Muscle layer of duodenum (tissue), 2 donors: ENCODE results near the gene EMP3.
A peak's percentile ranks its signal among the peaks of the same experiment; 100 is the strongest.

ENCODE experiments used
- H3K27ac ChIP-seq: one replicate; pipeline ENCODE4 v1.7.0; 2013; ENCODE audit warnings: mild to moderate bottlenecking, low read length
- H3K27me3 ChIP-seq: one replicate; pipeline ENCODE4 v1.7.0; 2013; ENCODE audit warnings: low read depth, mild to moderate bottlenecking, control low read depth, low read length
- H3K36me3 ChIP-seq, 2 donors: one replicate each; pipeline ENCODE4 v1.7.0; 2013; ENCODE audit warnings: low read length in 2 of 2, control low read depth in 1 of 2, mild to moderate bottlenecking in 1 of 2; ENCODE audit not compliant: insufficient read depth in 2 of 2, control insufficient read depth in 1 of 2
- H3K4me1 ChIP-seq, 2 donors: one replicate each; pipeline ENCODE4 v1.7.0; 2013; ENCODE audit warnings: low read length in 2 of 2, mild to moderate bottlenecking in 2 of 2, control low read depth in 1 of 2, moderate library complexity in 1 of 2; ENCODE audit not compliant: insufficient read depth in 2 of 2, control insufficient read depth in 1 of 2
- H3K4me3 ChIP-seq, 2 donors: one replicate each; pipeline ENCODE4 v1.7.0; 2013; ENCODE audit warnings: low read length in 2 of 2, low read depth in 1 of 2, mild to moderate bottlenecking in 1 of 2
- H3K9me3 ChIP-seq, 2 donors: one replicate each; pipeline ENCODE4 v1.7.0; 2013; ENCODE audit warnings: low read length in 2 of 2, control low read depth in 1 of 2, mild to moderate bottlenecking in 1 of 2; ENCODE audit not compliant: control insufficient read depth in 1 of 2
- donor health status: healthy.

The EMP3 gene

GRCh38 chr19:48318286-48318987, 6.9 kb upstream of the EMP3 start:
- Histone ChIP-seq H3K9me3 (no peaks in the 10 kb centered on the region), H3K27me3 (no peaks in the 10 kb centered on the region), H3K27ac (no peak overlapping the region), H3K4me3 (no peak overlapping the region), H3K36me3 (no peaks in the 10 kb centered on the region), H3K4me1 (peaks cover 0 to 21% of the 10 kb centered on the region in 2 donors)

- Histone ChIP-seq H3K27ac (no peak overlapping the region), H3K9me3 (no peaks in the 10 kb centered on the region), H3K4me3 (no peak overlapping the region), H3K27me3 (no peaks in the 10 kb centered on the region), H3K36me3 (no peaks in the 10 kb centered on the region), H3K4me1 (peaks cover 0 to 21% of the 10 kb centered on the region in 2 donors)
Observed at GRCh38 chr19:48319647-48320541, 5.5 kb upstream of the EMP3 start.

- Histone ChIP-seq H3K4me3 (peak overlapping the region; percentile 65 to 67), H3K9me3 (no peaks in the 10 kb centered on the region), H3K4me1 (peaks cover 0 to 24% of the 10 kb centered on the region in 2 donors), H3K27ac (peak overlapping the region; percentile 92), H3K36me3 (no peaks in the 10 kb centered on the region), H3K27me3 (no peaks in the 10 kb centered on the region)
Observed at GRCh38 chr19:48321372-48321621, 4.1 kb upstream of the EMP3 start.

GRCh38 chr19:48321622-48322591, 3.4 kb upstream of the EMP3 start:
- Histone ChIP-seq H3K4me3 (peak overlapping the region; percentile 65 to 67), H3K4me1 (peaks cover 0 to 28% of the 10 kb centered on the region in 2 donors), H3K9me3 (no peaks in the 10 kb centered on the region), H3K27me3 (no peaks in the 10 kb centered on the region), H3K27ac (peak overlapping the region; percentile 97), H3K36me3 (no peaks in the 10 kb centered on the region)

GRCh38 chr19:48329167-48329891, 4.0 kb downstream of the EMP3 start:
- Histone ChIP-seq H3K4me1 (peaks cover 26 to 63% of the 10 kb centered on the region in 2 donors), H3K4me3 (peak overlapping the region in 1 of 2 donors; percentile 37), H3K36me3 (peaks cover 3 to 18% of the 10 kb centered on the region in 2 donors), H3K27ac (peak overlapping the region; percentile 54), H3K9me3 (no peaks in the 10 kb centered on the region), H3K27me3 (no peaks in the 10 kb centered on the region)

- peak overlapping the region; percentile 37 to 47 for H3K4me3 ChIP-seq
- peaks cover 26 to 63% of the 10 kb centered on the region in 2 donors for H3K4me1 ChIP-seq
- no peaks in the 10 kb centered on the region for H3K9me3 ChIP-seq
- H3K27ac ChIP-seq = peak overlapping the region; percentile 54
- H3K36me3 ChIP-seq = peaks cover 3 to 18% of the 10 kb centered on the region in 2 donors
- no peaks in the 10 kb centered on the region for H3K27me3 ChIP-seq
Observed at GRCh38 chr19:48330012-48330681, 4.8 kb downstream of the EMP3 start.

- H3K36me3 ChIP-seq = peaks cover 3 to 18% of the 10 kb centered on the region in 2 donors
- H3K27ac ChIP-seq = peak overlapping the region; percentile 94
- peak overlapping the region; percentile 68 to 73 for H3K4me3 ChIP-seq
- no peaks in the 10 kb centered on the region for H3K9me3 ChIP-seq
- no peaks in the 10 kb centered on the region for H3K27me3 ChIP-seq
- peaks cover 26 to 54% of the 10 kb centered on the region in 2 donors for H3K4me1 ChIP-seq
Observed at GRCh38 chr19:48332351-48332661, 7.0 kb downstream of the EMP3 start.

GRCh38 chr19:48332662-48333466, 7.5 kb downstream of the EMP3 start:
- Histone ChIP-seq H3K4me3 (peak overlapping the region; percentile 68 to 73), H3K9me3 (no peaks in the 10 kb centered on the region), H3K27me3 (no peaks in the 10 kb centered on the region), H3K27ac (peak overlapping the region; percentile 94), H3K4me1 (peaks cover 26 to 49% of the 10 kb centered on the region in 2 donors), H3K36me3 (peaks cover 3 to 18% of the 10 kb centered on the region in 2 donors)

GRCh38 chr19:48333467-48334384, 8.4 kb downstream of the EMP3 start:
- Histone ChIP-seq H3K27ac (peak overlapping the region; percentile 94), H3K36me3 (peaks cover 3 to 15% of the 10 kb centered on the region in 2 donors), H3K27me3 (no peaks in the 10 kb centered on the region), H3K4me1 (peaks cover 26 to 45% of the 10 kb centered on the region in 2 donors), H3K9me3 (no peaks in the 10 kb centered on the region), H3K4me3 (peak overlapping the region; percentile 68 to 73)
